ENCODE results near the gene AFAP1L1. TPM values are rescaled to one million over a fixed set of nuclear protein-coding genes. Genes with fewer than 3 reads are reported as not detected.

Gene AFAP1L1
- total and polyA plus RNA-seq, 9 of the 15 experiments (the other 6 are each of a cell fraction or from before 2014, with no cell fraction given), result 0.01 to 0.12 (median 0.03) TPM; not detected in 4

DNA sequence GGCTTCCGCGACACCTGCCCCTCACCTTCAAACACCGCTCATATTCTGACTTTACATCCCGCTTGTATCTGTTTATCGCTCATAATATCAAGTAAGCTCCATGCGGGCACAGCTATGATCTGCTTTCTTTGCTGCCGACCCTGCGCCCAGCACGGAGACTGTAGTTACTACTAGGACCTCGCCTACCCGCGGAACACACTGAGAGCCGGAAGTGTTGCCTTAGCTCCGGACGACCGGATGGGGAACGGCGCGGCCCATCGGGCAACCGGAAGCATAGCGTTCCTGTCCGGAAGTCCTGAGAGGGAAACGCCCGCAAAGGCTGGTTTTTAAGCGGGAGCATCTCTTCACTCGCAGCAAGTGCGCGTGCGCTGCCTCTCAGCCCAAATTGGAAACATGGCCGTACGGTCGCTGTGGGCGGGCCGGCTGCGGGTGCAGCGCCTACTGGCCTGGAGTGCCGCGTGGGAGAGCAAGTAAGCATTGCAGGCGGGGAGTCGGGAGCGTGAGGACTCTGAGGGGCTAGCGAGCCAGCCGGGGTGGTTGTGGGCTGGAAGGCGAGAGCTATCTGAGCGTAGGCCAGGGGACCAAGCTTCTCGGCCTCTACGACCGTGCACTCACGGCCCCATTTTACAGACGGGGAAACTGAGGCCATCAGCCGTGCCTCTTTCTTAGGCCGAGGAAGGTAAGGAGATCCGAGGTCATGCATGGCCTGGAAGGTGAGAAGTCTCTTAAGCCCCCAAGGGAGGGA lies 73.7 kb downstream of the AFAP1L1 start, which contains the start of gene GRPEL2 (continued):
- TF ChIP-seq, protein P1, sequence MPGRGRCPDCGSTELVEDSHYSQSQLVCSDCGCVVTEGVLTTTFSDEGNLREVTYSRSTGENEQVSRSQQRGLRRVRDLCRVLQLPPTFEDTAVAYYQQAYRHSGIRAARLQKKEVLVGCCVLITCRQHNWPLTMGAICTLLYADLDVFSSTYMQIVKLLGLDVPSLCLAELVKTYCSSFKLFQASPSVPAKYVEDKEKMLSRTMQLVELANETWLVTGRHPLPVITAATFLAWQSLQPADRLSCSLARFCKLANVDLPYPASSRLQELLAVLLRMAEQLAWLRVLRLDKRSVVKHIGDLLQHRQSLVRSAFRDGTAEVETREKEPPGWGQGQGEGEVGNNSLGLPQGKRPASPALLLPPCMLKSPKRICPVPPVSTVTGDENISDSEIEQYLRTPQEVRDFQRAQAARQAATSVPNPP (IDR thresholded peaks at IDR 0.05; ENCODE audit: borderline replicate concordance, insufficient read depth, insufficient read length), result no peak
- TF ChIP-seq SAFB (IDR thresholded peaks at IDR 0.05; ENCODE audit: borderline replicate concordance, low read depth, low read length) (no peak), THRAP3 (IDR thresholded peaks at IDR 0.05; ENCODE audit: borderline replicate concordance) (no peak), ZFP36 (IDR thresholded peaks at IDR 0.05; ENCODE audit: low read depth, low read length, partially characterized antibody) (no peak), CBFA2T3 (IDR thresholded peaks at IDR 0.05) (no peak), KAT8 (IDR thresholded peaks at IDR 0.05; ENCODE audit: low read depth) (0 out of 2 replicates have a peak, but pooled peaks have one; percentile 42), ZBED1 (IDR thresholded peaks at IDR 0.05) (no peak; the same call in 1 of the 2 replicates), GTF2E2 (tag; IDR thresholded peaks at IDR 0.05) (peak; percentile 86), LARP7 (IDR thresholded peaks at IDR 0.05) (no peak; the same call in 1 of the 2 replicates), TAF9B (IDR thresholded peaks at IDR 0.05; ENCODE audit: partially characterized antibody) (peak; percentile 86), SRF (CRISPR knock-in tag; IDR thresholded peaks at IDR 0.05) (peak in 1 of 2 experiments; percentile 91; a peak in 2 of 4 replicates)
- TF ChIP-seq, protein P2, sequence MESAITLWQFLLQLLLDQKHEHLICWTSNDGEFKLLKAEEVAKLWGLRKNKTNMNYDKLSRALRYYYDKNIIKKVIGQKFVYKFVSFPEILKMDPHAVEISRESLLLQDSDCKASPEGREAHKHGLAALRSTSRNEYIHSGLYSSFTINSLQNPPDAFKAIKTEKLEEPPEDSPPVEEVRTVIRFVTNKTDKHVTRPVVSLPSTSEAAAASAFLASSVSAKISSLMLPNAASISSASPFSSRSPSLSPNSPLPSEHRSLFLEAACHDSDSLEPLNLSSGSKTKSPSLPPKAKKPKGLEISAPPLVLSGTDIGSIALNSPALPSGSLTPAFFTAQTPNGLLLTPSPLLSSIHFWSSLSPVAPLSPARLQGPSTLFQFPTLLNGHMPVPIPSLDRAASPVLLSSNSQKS (CRISPR knock-in tag; IDR thresholded peaks at IDR 0.05), result no peak
- TF ChIP-seq, protein P3, sequence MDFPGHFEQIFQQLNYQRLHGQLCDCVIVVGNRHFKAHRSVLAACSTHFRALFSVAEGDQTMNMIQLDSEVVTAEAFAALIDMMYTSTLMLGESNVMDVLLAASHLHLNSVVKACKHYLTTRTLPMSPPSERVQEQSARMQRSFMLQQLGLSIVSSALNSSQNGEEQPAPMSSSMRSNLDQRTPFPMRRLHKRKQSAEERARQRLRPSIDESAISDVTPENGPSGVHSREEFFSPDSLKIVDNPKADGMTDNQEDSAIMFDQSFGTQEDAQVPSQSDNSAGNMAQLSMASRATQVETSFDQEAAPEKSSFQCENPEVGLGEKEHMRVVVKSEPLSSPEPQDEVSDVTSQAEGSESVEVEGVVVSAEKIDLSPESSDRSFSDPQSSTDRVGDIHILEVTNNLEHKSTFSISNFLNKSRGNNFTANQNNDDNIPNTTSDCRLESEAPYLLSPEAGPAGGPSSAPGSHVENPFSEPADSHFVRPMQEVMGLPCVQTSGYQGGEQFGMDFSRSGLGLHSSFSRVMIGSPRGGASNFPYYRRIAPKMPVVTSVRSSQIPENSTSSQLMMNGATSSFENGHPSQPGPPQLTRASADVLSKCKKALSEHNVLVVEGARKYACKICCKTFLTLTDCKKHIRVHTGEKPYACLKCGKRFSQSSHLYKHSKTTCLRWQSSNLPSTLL (IDR thresholded peaks at IDR 0.05), result no peak
- TF ChIP-seq, protein P4, sequence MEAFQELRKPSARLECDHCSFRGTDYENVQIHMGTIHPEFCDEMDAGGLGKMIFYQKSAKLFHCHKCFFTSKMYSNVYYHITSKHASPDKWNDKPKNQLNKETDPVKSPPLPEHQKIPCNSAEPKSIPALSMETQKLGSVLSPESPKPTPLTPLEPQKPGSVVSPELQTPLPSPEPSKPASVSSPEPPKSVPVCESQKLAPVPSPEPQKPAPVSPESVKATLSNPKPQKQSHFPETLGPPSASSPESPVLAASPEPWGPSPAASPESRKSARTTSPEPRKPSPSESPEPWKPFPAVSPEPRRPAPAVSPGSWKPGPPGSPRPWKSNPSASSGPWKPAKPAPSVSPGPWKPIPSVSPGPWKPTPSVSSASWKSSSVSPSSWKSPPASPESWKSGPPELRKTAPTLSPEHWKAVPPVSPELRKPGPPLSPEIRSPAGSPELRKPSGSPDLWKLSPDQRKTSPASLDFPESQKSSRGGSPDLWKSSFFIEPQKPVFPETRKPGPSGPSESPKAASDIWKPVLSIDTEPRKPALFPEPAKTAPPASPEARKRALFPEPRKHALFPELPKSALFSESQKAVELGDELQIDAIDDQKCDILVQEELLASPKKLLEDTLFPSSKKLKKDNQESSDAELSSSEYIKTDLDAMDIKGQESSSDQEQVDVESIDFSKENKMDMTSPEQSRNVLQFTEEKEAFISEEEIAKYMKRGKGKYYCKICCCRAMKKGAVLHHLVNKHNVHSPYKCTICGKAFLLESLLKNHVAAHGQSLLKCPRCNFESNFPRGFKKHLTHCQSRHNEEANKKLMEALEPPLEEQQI (IDR thresholded peaks at IDR 0.05), result no peak
- TF ChIP-seq, protein P5, sequence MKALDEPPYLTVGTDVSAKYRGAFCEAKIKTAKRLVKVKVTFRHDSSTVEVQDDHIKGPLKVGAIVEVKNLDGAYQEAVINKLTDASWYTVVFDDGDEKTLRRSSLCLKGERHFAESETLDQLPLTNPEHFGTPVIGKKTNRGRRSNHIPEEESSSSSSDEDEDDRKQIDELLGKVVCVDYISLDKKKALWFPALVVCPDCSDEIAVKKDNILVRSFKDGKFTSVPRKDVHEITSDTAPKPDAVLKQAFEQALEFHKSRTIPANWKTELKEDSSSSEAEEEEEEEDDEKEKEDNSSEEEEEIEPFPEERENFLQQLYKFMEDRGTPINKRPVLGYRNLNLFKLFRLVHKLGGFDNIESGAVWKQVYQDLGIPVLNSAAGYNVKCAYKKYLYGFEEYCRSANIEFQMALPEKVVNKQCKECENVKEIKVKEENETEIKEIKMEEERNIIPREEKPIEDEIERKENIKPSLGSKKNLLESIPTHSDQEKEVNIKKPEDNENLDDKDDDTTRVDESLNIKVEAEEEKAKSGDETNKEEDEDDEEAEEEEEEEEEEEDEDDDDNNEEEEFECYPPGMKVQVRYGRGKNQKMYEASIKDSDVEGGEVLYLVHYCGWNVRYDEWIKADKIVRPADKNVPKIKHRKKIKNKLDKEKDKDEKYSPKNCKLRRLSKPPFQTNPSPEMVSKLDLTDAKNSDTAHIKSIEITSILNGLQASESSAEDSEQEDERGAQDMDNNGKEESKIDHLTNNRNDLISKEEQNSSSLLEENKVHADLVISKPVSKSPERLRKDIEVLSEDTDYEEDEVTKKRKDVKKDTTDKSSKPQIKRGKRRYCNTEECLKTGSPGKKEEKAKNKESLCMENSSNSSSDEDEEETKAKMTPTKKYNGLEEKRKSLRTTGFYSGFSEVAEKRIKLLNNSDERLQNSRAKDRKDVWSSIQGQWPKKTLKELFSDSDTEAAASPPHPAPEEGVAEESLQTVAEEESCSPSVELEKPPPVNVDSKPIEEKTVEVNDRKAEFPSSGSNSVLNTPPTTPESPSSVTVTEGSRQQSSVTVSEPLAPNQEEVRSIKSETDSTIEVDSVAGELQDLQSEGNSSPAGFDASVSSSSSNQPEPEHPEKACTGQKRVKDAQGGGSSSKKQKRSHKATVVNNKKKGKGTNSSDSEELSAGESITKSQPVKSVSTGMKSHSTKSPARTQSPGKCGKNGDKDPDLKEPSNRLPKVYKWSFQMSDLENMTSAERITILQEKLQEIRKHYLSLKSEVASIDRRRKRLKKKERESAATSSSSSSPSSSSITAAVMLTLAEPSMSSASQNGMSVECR (CRISPR knock-in tag; IDR thresholded peaks at IDR 0.05), result peak; percentile 80; the same call in 1 of the 2 replicates

Measured in K562 (cell line).